ENCODE data around the gene GPC3.

GPC3 gene

DNA sequence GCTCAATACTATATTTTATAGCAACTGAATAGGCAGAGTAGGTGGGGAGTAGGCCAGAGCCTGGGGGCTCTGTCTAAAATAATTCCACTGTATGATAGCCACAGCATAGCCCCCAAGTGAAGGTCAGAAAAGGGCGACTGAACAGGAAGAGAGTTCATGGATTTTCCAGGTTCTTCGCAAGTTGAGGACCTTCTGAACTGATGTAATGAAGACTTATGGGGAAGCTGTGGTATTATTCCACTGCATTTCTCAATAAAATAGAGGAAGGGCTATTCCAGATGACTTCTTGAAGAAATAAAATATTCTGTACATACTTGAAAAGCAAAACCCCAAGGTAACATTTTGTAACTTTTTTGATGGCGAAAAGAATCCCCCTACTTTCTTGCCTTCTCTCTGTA, 338.7 kb downstream of the GPC3 start:
- Histone ChIP-seq H3K27ac (peak overlapping the region; percentile 54 to 69), H3K4me1 (peaks cover 0 to 27% (median 4%) of the 10 kb centered on the region in 4 donors)
- intact Hi-C loops (cut with DNase I; ENCODE audit: low total_unique reads), result no loop called here

DNA sequence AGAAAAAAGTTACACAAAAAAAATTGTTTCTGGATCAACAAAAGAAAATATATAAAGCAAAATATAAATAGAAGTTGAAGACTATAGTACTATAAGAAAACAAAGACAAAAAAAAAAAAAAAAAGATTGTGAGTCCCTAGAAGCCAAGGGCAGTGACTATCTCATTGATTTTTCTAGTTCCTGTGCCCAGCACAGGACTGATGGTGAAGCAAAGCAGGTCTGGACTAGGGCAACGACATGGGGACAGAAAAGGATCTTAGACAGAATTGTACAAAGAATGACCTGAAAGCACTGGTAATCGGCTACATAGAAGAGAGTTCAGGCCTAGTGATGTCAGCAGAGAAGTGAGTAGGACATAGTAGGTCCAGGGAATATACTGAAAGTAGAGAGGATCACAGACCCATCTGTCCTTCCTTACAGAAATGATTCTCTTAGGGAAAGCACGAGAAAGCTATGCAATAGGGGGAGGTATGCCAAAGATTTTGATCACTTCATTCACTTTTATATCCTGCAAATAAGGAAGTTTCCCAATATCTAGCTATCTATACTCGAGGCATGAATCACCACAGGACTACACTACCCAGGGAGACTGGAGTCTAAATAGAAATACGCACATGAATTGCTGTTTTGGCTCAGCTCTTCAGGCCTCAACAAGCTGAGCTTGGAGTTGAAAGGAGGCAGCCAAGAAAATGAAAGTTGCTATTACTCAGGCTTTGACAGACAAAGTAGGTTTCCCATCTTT, 339.2 kb downstream of the GPC3 start:
- Histone ChIP-seq H3K4me1 (peaks cover 0 to 27% (median 4%) of the 10 kb centered on the region in 4 donors), H3K9me3 (no peaks in the 10 kb centered on the region), H3K4me3 (no peak overlapping the region), H3K36me3 (no peaks in the 10 kb centered on the region), H3K27me3 (no peaks in the 10 kb centered on the region), H3K27ac (peak overlapping the region; percentile 54 to 69)
- DNase-seq, result peak in 1 of 2 donors; percentile 28
- TF ChIP-seq CTCF (IDR thresholded peaks at IDR 0.05), result no peak
- intact Hi-C loops (cut with DNase I; ENCODE audit: low total_unique reads), result no loop called here

More for the DNA sequence above, 338.7 kb downstream of the GPC3 start:
- H3K36me3 ChIP-seq, result no peaks in the 10 kb centered on the region
- H3K27me3 ChIP-seq, result no peaks in the 10 kb centered on the region
- no peak for TF ChIP-seq CTCF (IDR thresholded peaks at IDR 0.05)
- no peaks in the 10 kb centered on the region for H3K9me3 ChIP-seq
- H3K4me3 ChIP-seq, result no peak overlapping the region
- DNase-seq, result no peak

DNA sequence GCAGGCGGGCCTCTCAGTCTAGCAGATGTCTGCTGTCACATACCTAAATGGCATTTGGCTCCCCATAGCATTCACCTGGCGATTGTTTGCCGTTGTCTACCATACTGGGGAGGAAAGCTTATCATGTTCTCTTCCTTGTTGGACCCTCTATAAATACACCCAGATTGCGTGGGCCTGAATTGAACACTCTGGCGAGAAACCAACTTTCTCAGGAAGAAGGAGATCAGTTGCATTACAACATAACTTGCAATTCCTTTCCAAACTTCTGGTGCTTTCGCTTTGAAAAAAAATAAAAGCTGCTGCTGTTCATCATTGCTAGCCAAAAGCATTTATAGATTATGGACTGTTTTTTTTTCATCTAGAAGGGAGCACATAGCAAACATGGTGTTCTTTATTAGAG, 340.1 kb downstream of the GPC3 start:
- H3K27me3 ChIP-seq, result no peaks in the 10 kb centered on the region
- peak overlapping the region; percentile 54 to 69 for H3K27ac ChIP-seq
- H3K36me3 ChIP-seq, result no peaks in the 10 kb centered on the region
- intact Hi-C loops (cut with DNase I; ENCODE audit: low total_unique reads), result no loop called here
- H3K4me1 ChIP-seq, result peaks cover 0 to 32% (median 4%) of the 10 kb centered on the region in 4 donors
- H3K9me3 ChIP-seq, result no peaks in the 10 kb centered on the region
- no peak for TF ChIP-seq CTCF (IDR thresholded peaks at IDR 0.05)
- no peak for DNase-seq
- H3K4me3 ChIP-seq, result no peak overlapping the region

GRCh38 chrX:133640161-133641015, 345.0 kb downstream of the GPC3 start:
- intact Hi-C loops (cut with DNase I; ENCODE audit: low total_unique reads), result no loop called here
- H3K27ac ChIP-seq, result no peak overlapping the region
- no peak for DNase-seq
- peaks cover 0 to 16% (median 0%) of the 10 kb centered on the region in 4 donors for H3K4me1 ChIP-seq
- no peak for TF ChIP-seq CTCF (IDR thresholded peaks at IDR 0.05)
- H3K27me3 ChIP-seq, result no peaks in the 10 kb centered on the region
- no peak overlapping the region for H3K4me3 ChIP-seq
- H3K36me3 ChIP-seq, result no peaks in the 10 kb centered on the region
- no peaks in the 10 kb centered on the region for H3K9me3 ChIP-seq

DNA sequence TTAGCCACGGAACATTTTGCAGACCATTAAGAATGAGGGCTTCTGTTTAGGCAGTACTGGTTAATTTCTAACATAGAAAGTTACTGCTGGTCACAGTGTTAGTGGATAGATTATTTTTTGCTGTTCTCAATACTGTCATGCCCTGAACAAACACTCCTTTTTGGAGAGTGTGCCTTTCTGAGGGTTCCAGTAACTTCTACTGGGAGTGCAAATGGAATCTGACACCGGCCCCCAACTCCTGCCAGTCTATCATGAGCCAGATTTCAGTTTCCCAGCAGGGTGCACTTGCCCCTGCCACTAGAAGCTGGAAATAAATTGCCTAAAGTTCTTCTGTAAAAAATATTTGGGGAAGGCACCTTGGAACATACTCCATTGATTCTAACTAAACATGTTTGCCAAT, 345.7 kb downstream of the GPC3 start:
- H3K27me3 ChIP-seq, result no peaks in the 10 kb centered on the region
- H3K36me3 ChIP-seq, result no peaks in the 10 kb centered on the region
- TF ChIP-seq CTCF (IDR thresholded peaks at IDR 0.05), result no peak
- DNase-seq, result no peak
- no peaks in the 10 kb centered on the region for H3K9me3 ChIP-seq
- intact Hi-C loops (cut with DNase I; ENCODE audit: low total_unique reads), result no loop called here
- no peak overlapping the region for H3K4me3 ChIP-seq
- peaks cover 0 to 11% (median 0%) of the 10 kb centered on the region in 4 donors for H3K4me1 ChIP-seq
- no peak overlapping the region for H3K27ac ChIP-seq
